ENCODE measurements around the gene CD74.

DNA sequence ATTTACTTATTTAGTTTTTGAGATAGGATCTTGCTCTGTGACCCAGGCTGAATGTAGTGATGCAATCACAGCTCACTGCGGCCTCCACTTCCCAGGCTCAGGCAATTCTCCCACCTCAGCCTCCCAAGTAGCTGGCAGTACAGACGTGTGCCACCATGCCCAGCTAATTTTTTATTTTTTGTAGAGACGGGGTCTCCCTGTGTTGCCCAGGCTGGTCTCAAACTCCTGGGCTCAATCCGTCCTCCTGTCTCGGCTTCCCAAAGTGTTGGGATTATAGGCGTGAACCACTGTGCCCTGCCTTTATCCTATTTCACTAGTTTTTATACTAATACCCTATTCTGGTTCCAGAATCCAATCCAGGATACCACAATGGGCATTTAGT lies 30.0 kb upstream of the CD74 start:
- TF ChIP-seq POLR2A (IDR thresholded peaks at IDR 0.05), result no peak
- TF ChIP-seq, protein P1, sequence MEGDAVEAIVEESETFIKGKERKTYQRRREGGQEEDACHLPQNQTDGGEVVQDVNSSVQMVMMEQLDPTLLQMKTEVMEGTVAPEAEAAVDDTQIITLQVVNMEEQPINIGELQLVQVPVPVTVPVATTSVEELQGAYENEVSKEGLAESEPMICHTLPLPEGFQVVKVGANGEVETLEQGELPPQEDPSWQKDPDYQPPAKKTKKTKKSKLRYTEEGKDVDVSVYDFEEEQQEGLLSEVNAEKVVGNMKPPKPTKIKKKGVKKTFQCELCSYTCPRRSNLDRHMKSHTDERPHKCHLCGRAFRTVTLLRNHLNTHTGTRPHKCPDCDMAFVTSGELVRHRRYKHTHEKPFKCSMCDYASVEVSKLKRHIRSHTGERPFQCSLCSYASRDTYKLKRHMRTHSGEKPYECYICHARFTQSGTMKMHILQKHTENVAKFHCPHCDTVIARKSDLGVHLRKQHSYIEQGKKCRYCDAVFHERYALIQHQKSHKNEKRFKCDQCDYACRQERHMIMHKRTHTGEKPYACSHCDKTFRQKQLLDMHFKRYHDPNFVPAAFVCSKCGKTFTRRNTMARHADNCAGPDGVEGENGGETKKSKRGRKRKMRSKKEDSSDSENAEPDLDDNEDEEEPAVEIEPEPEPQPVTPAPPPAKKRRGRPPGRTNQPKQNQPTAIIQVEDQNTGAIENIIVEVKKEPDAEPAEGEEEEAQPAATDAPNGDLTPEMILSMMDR (IDR thresholded peaks at IDR 0.05 in 8 of 11, conservative IDR thresholded peaks at IDR 0.05 in 3 of 11), result no peak
